ENCODE results near the gene TMEM45A.

TMEM45A gene

GRCh38 chr3:100518983-100519382 lies 26.6 kb downstream of the TMEM45A start:
- TF ChIP-seq, protein P1, sequence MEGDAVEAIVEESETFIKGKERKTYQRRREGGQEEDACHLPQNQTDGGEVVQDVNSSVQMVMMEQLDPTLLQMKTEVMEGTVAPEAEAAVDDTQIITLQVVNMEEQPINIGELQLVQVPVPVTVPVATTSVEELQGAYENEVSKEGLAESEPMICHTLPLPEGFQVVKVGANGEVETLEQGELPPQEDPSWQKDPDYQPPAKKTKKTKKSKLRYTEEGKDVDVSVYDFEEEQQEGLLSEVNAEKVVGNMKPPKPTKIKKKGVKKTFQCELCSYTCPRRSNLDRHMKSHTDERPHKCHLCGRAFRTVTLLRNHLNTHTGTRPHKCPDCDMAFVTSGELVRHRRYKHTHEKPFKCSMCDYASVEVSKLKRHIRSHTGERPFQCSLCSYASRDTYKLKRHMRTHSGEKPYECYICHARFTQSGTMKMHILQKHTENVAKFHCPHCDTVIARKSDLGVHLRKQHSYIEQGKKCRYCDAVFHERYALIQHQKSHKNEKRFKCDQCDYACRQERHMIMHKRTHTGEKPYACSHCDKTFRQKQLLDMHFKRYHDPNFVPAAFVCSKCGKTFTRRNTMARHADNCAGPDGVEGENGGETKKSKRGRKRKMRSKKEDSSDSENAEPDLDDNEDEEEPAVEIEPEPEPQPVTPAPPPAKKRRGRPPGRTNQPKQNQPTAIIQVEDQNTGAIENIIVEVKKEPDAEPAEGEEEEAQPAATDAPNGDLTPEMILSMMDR (IDR thresholded peaks at IDR 0.05): no peak

DNA sequence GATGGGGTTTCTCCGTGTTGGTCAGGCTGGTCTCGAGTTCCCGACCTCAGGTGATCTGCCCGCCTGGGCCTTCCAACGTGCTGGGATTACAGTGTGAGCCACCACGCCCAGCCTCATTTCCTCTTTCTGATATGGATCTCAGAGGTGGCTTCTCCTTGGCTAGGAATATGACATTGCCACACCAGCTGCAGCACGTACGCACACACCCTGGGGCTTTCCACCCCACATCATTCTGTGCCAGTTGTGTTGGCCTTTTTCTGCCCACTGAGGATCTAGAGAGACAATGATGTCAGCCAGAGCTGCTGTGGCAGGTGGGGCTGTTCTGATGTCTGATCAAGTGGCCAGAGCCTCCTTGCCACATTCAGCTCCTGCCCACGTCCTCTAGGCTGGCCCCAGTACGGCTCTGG lies 29.0 kb downstream of the TMEM45A start:
- TF ChIP-seq, protein P1 (IDR thresholded peaks at IDR 0.05): no peak

GRCh38 chr3:100522125-100522524 lies 29.7 kb downstream of the TMEM45A start:
- TF ChIP-seq, protein P1 (IDR thresholded peaks at IDR 0.05): no peak

DNA sequence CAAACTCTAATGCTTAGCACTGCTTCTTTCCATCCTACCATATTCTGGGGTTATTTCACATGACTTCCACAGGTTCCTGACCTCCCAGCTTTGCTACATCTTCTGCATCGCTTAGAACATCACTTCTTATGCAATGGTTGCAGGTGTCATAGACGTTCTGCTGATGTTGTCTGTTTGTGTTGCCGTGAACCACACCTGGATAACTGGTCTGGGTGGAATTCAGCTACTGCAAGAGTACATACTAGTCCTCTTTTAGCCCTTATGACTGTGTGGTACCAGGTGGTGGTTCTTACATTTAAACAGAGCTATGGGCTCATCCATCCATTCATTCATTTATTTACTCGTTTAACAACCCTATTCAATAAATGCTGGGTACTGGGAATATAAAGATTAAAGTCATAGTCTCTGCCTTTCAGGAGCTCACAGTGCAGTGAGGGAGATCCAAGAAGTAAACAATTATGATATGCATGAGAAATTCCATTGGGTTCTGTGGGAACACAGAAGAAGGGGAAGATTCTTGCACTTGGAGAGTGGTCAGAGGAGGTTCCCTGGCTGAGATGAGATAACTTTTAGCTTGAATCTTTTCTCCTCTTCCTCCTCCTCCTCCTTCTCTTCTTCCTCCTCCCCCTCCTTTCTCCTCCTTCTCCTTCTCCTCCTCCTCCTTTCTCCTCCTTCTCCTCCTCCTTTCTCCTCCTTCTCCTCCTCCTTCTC lies 30.8 kb downstream of the TMEM45A start:
- TF ChIP-seq, protein P1 (IDR thresholded peaks at IDR 0.05): no peak

GRCh38 chr3:100525753-100526612 lies 33.6 kb downstream of the TMEM45A start:
- TF ChIP-seq, protein P1 (IDR thresholded peaks at IDR 0.05): no peak

- TF ChIP-seq, protein P1 (IDR thresholded peaks at IDR 0.05): no peak
Observed at GRCh38 chr3:100526613-100527346, 34.4 kb downstream of the TMEM45A start.

DNA sequence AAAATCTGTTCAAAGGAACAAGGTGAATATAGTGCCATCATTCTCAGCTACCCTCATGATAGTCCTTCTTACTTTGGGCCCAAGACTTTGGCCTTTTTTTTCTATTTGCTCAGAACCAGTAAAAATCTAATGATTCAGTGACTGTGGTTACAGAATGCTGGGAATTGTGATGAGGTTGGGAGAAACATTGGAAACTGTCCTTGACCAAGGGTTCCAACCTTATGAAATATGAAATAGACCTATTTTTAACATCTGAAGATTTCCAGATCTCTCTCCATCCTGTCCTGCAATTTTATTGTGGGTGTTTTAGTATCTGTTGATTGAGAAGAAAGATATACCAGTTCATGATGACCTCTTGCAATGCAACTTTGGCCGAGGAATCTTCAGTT lies 34.9 kb downstream of the TMEM45A start:
- TF ChIP-seq, protein P1 (IDR thresholded peaks at IDR 0.05): no peak

Data from LNCAP (cell line).